ENCODE measurements around the gene SDK2.
"Not testable (repeated sequence)": the region's sequence is repeated elsewhere in the genome, so short reads cannot be mapped to it uniquely, and the experiment has no call there.

SDK2 gene

DNA sequence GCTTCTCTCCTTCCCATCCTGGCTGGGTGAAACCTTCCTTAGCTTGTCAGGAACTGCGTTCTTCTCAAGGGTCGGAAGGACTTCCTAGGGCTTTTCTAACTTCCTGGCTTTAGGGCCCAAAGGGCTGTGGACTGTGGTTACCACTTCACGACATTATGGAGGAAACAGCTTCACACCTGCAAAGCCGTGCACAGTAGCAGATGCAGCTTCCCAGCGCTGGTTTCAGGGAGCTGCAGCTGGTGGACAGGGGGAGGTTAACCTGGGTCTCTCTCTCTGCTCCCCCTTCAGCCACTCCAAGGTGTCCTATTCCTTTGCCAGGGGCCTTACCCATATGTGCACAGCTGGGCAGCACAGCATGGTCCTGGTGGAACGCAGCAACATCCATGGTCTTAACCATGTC is 176.6 kb downstream of the SDK2 start:
- Mint-ChIP-seq H3K27me3 (no peaks in the 10 kb centered on the region), H3K36me3 (ENCODE audit: low read depth) (no peaks in the 10 kb centered on the region), H3K9me3 (peaks cover 3% of the 10 kb centered on the region), H3K4me1 (ENCODE audit: low read depth) (no peaks in the 10 kb centered on the region), H3K27ac (no peak overlapping the region), H3K4me3 (no peak overlapping the region)
- intact Hi-C loops (cut with micrococcal nuclease), result no loop called here

DNA sequence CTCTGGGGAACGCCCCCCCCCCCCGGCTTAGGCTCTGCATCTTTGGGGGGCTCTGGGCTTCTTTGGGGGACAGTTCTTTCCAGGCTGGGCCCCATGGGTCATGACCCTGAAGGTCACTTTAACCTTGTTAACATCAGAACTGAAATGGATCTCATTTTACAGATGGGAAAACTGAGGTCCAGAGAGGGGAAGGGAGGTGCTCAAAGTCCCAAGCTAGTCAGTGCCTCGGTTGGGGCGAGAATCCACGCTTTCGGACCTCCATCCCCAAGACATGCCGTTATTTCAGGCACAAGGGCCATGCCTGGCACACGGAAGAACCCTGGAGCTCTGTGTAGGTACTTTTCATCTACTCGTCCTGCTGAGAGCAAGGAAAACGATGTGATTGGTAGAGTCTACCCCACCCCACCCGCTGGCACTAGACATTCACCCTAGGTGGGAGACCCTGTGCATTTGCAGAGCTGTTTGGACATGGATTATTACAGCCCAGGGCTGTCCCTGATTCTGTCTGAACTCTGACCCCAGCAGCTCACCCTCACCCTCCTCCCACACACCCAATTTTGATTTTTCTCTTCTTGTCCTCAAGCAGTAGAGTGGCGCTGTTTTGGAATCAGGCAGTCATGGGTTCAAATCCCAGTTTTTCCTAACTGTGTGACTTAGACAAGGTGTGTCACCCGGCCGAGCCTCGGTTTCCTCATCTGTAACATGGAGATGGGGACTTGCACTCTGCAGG is 177.4 kb downstream of the SDK2 start:
- no peaks in the 10 kb centered on the region for H3K4me1 Mint-ChIP-seq (ENCODE audit: low read depth)
- no peak overlapping the region for H3K27ac Mint-ChIP-seq
- H3K4me3 Mint-ChIP-seq, result no peak overlapping the region
- intact Hi-C loops (cut with micrococcal nuclease), result no loop called here
- no peaks in the 10 kb centered on the region for H3K9me3 Mint-ChIP-seq
- H3K36me3 Mint-ChIP-seq (ENCODE audit: low read depth), result no peaks in the 10 kb centered on the region
- H3K27me3 Mint-ChIP-seq, result no peaks in the 10 kb centered on the region

DNA sequence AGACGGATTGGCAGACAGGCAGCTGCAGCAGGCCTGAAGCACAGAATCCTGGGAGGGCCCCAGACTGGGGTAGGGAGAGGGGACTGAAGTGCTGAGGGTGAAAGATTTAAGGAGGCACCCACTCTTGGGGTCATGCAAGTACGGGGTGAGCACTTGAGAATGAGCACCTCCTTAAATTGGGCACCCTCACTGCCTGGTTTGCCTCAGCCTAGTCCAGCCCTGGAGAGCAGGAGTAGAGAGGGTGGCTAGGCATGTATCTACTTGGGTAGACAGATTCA is 178.4 kb downstream of the SDK2 start:
- no peaks in the 10 kb centered on the region for H3K36me3 Mint-ChIP-seq (ENCODE audit: low read depth)
- H3K4me3 Mint-ChIP-seq, result no peak overlapping the region
- H3K27ac Mint-ChIP-seq, result no peak overlapping the region
- no peaks in the 10 kb centered on the region for H3K9me3 Mint-ChIP-seq
- H3K4me1 Mint-ChIP-seq (ENCODE audit: low read depth), result no peaks in the 10 kb centered on the region
- intact Hi-C loops (cut with micrococcal nuclease), result no loop called here
- H3K27me3 Mint-ChIP-seq, result no peaks in the 10 kb centered on the region

DNA sequence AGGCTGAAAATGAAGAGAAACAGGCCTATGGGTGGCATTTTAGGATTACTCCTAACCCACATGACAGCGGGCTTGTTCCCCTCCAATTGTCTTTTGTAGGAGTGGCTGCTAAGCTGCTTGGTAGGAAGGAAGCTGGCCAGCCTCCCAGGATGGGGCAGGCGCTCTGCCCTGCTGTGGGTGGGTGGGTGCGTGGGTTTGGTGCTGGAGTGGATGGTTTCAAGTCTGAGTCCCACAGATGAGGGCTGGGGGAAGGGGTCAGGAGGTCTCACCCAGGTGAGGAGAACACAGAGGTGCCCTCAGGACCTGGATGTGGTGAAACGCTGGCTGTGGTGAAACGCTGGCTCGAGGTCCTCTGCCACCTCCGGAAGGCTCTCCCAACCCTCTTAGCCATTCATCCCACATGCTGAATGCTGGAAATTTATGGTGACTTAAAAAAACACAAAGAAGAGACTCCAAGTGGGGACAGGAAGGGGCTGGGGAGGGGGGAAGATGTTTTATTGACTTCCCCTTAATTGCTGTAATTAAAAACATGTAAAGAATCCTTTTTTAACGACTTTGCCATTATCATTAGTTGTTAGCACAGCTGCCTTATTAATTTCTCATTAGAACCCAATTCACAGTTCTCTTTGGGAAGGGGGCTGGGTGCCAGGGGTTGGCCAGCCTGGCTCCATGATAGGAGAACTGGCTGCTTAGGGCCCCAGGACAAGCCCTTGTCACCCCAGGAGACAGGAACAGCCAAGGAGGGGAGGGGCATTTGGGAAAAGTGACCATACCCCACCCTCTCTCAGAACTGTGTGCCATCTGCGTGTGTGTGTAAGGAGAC is 178.9 kb downstream of the SDK2 start:
- intact Hi-C loops (cut with micrococcal nuclease), result no loop called here
- no peak overlapping the region for H3K4me3 Mint-ChIP-seq
- no peaks in the 10 kb centered on the region for H3K36me3 Mint-ChIP-seq (ENCODE audit: low read depth)

DNA sequence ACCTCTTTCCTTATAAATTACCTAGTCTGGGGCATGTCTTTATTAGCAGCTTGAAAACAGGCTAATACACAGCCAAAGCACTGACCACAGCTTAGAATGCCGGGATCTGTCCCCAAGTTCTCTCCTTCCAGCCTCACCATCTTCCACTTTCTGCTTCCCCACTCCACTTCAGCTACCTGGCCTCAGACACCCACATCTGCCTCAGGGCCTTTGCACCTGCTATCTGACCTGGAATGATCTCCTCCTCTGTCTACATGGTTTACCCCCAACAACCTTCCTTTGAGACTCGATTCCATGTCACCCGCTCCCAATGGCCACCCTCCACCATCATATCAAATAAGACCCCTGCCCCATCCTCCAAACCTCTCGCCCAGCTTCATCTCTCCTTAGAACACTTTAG is 179.8 kb downstream of the SDK2 start:
- Mint-ChIP-seq H3K4me3 (no peak overlapping the region), H3K27me3 (no peaks in the 10 kb centered on the region), H3K27ac (no peak overlapping the region), H3K9me3 (peaks cover 6% of the 10 kb centered on the region), H3K36me3 (ENCODE audit: low read depth) (no peaks in the 10 kb centered on the region), H3K4me1 (ENCODE audit: low read depth) (no peaks in the 10 kb centered on the region)
- intact Hi-C loops (cut with micrococcal nuclease), result no loop called here

More for the DNA sequence above, 178.9 kb downstream of the SDK2 start:
- Mint-ChIP-seq H3K4me1 (ENCODE audit: low read depth) (no peaks in the 10 kb centered on the region), H3K9me3 (no peaks in the 10 kb centered on the region), H3K27ac (no peak overlapping the region), H3K27me3 (no peaks in the 10 kb centered on the region)

DNA sequence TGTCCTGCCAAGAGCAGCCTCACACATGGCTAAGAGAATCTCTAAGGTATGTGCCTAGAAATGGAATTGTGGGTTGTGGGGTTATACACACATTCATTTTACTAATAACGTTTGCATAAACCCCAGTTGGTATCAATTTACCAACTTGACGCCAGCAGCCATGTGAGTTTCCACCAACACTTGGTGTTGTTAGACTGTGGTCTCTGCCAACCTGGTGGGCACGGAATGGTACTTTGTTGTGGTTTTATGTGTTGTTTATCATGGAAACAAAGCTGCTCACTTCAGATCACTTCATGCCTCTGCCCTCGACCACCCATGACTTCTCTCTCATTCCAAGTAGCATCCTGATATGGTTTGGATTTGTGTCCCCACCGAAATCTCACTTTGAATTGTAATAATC is 180.4 kb downstream of the SDK2 start:
- Mint-ChIP-seq H3K9me3 (peaks cover 6% of the 10 kb centered on the region), H3K4me1 (ENCODE audit: low read depth) (no peaks in the 10 kb centered on the region), H3K36me3 (ENCODE audit: low read depth) (no peaks in the 10 kb centered on the region), H3K4me3 (no peak overlapping the region), H3K27me3 (no peaks in the 10 kb centered on the region), H3K27ac (no peak overlapping the region)
- intact Hi-C loops (cut with micrococcal nuclease), result no loop called here

DNA sequence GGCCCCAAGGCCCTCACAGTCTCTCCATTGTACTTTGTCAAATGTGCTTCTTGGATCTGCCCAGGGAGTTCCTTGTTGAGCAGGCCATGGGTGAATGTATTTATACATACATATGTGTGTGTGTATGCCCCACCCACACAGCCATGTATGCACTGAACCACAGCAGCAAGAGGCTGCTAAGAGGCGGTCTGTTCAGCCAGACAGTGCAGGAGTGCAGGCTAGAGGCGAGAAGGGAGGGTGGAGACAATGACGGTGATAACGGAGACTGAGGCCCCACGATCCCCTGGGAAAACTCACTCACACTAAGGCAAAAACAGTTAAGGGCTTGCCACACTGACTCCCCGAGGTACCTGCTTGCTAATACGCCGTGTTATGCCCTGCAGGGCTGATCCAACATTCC is 181.4 kb downstream of the SDK2 start:
- Mint-ChIP-seq H3K27me3 (no peaks in the 10 kb centered on the region), H3K36me3 (ENCODE audit: low read depth) (no peaks in the 10 kb centered on the region), H3K4me3 (no peak overlapping the region), H3K27ac (no peak overlapping the region), H3K9me3 (peaks cover 6% of the 10 kb centered on the region), H3K4me1 (ENCODE audit: low read depth) (no peaks in the 10 kb centered on the region)
- intact Hi-C loops (cut with micrococcal nuclease), result no loop called here

DNA sequence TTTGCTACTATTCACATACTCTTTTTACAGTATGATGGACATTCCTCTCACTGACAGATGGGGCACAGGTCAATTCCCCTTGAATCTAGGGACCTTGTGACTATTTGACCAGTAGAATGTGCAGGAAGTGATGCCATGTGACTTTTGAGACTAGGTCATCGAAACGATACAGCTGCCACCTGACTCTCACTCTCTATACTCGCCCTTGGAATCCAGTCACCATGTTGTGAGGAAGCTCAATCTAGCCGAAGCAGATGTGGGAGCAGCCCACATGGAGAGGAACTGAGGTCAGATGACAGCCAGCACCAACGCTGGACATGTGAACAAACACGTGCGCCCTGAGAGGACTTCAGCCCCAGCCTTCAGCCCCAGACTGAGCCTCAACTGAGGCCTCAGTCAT is 184.3 kb downstream of the SDK2 start:
- Mint-ChIP-seq H3K9me3 (peaks cover 6% of the 10 kb centered on the region), H3K27me3 (no peaks in the 10 kb centered on the region), H3K4me1 (ENCODE audit: low read depth) (no peaks in the 10 kb centered on the region), H3K4me3 (no peak overlapping the region), H3K36me3 (ENCODE audit: low read depth) (no peaks in the 10 kb centered on the region), H3K27ac (no peak overlapping the region)
- intact Hi-C loops (cut with micrococcal nuclease), result no loop called here

DNA sequence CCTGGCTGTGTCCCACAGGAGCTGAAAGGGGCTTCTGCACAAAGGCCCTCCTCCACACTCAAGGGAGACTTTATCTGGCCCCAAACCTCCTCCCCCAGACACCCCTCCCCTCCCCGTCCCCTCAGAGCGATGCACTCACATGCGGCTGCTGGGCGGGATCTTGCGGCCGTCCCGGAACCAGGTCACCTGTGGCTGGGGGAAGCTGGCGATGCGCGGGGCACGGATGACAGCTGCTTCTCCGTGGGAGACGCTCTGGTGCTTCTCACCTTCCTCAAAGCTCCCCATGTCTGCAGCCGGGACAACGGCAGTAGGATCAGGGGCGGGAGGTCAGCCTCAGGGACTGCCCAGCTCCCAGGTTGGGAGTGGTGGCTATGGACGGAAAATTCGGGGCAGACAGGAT is 188.5 kb downstream of the SDK2 start:
- Mint-ChIP-seq H3K27ac (no peak overlapping the region), H3K4me1 (ENCODE audit: low read depth) (no peaks in the 10 kb centered on the region), H3K9me3 (peaks cover 6% of the 10 kb centered on the region), H3K36me3 (ENCODE audit: low read depth) (no peaks in the 10 kb centered on the region), H3K27me3 (no peaks in the 10 kb centered on the region), H3K4me3 (no peak overlapping the region)
- intact Hi-C loops (cut with micrococcal nuclease), result no loop called here

DNA sequence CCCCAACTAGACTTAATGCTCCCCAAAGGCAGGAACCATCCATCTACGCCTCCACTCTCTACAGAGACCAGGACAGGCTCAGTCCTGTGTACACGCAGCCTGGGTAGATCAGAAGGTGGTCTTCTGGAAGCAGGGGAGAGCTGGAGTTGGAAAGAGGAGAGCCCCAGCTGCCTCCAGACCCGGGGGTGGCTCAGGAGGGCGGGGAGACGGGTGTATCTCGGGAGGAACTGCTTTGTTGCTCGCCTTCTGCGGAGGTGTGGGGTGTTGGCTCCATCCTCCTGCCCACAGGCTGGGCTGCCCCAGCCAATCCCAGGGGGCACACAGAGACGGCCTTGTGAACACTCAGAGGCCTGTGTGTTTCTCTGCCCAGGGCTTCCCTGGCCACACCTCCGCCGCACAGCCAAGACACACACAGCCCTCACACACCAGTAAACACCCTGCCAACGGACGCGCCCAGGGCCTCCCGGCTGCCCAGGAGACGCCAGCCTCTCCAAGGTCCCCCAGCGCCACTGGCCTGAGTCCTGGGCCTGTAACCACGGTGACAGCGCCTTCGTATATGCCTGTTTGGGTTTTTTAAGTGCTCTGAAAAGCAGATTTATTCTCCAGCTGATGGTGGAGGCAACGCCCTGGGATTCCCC is 189.1 kb downstream of the SDK2 start:
- no peak overlapping the region for H3K27ac Mint-ChIP-seq
- intact Hi-C loops (cut with micrococcal nuclease), result no loop called here
- no peaks in the 10 kb centered on the region for H3K4me1 Mint-ChIP-seq (ENCODE audit: low read depth)
- peaks cover 5% of the 10 kb centered on the region for H3K9me3 Mint-ChIP-seq
- no peaks in the 10 kb centered on the region for H3K27me3 Mint-ChIP-seq
- H3K4me3 Mint-ChIP-seq, result no peak overlapping the region
- no peaks in the 10 kb centered on the region for H3K36me3 Mint-ChIP-seq (ENCODE audit: low read depth)

DNA sequence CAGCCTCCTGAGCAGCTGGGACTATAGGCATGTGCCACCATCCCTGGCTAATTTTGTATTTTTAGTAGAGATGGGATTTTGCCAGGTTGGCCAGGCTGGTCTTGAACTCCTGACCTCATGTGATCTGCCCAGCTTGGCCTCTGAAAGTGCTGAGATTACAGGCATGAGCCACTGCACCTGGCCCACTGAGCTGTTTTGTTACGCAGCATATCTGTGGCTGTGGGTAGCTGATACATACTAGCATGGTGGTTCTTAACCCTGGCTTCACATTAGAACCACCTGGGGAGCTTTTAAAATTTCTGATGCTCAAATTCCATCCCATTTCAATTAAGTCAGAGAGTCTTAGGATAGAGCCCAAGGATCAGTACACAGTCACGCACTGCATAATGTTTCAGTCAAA is 190.8 kb downstream of the SDK2 start:
- H3K4me3 Mint-ChIP-seq; intact Hi-C loops (cut with micrococcal nuclease); H3K36me3 Mint-ChIP-seq (ENCODE audit: low read depth); H3K27ac Mint-ChIP-seq; H3K27me3 Mint-ChIP-seq; H3K4me1 Mint-ChIP-seq (ENCODE audit: low read depth); H3K9me3 Mint-ChIP-seq: not testable (repeated sequence)

DNA sequence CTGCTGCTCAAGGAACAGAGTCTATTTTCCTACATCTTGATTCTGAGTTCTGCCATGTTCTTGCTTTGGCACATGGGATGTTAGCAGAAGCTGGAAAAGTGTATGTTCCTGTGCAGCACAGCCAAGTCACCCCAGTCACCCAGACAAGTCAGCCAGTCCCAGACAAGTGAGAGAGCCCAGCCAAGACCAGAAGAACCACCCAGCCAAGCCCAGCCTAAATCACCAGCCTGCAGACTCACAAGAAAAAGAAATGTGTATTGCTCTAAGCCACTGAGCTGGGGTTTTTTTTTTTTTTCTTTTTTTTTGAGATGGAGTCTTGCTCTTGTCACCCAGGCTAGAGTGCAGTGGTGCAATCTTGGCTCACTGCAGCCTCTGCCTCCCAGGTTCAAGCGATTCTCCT is 191.2 kb downstream of the SDK2 start:
- no peak overlapping the region for H3K27ac Mint-ChIP-seq
- H3K4me3 Mint-ChIP-seq, result no peak overlapping the region
- no peaks in the 10 kb centered on the region for H3K9me3 Mint-ChIP-seq
- no peaks in the 10 kb centered on the region for H3K36me3 Mint-ChIP-seq (ENCODE audit: low read depth)
- no peaks in the 10 kb centered on the region for H3K27me3 Mint-ChIP-seq
- H3K4me1 Mint-ChIP-seq (ENCODE audit: low read depth), result no peaks in the 10 kb centered on the region
- intact Hi-C loops (cut with micrococcal nuclease), result no loop called here

DNA sequence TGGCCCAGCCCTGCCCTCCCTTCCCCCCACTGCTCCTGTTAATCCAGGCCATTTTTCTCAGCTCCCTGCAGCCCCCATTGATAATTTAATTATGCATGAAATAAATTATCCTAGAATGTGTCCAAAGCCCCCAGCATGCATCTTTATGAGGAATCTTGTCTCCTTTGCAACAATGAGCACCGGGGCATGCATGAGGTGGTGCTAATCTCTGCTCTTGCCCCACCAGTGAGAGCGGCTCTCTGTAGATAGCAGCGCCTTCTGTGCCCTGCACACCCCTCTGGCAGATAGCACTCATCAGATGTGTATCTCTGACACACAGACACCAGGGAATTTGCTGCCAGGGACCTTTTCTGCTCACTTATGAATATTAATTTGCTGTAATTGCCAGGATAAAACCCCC is 192.2 kb downstream of the SDK2 start:
- Mint-ChIP-seq H3K4me3 (no peak overlapping the region), H3K27me3 (no peaks in the 10 kb centered on the region), H3K9me3 (no peaks in the 10 kb centered on the region), H3K36me3 (ENCODE audit: low read depth) (no peaks in the 10 kb centered on the region), H3K4me1 (ENCODE audit: low read depth) (no peaks in the 10 kb centered on the region), H3K27ac (no peak overlapping the region)
- intact Hi-C loops (cut with micrococcal nuclease), result no loop called here

DNA sequence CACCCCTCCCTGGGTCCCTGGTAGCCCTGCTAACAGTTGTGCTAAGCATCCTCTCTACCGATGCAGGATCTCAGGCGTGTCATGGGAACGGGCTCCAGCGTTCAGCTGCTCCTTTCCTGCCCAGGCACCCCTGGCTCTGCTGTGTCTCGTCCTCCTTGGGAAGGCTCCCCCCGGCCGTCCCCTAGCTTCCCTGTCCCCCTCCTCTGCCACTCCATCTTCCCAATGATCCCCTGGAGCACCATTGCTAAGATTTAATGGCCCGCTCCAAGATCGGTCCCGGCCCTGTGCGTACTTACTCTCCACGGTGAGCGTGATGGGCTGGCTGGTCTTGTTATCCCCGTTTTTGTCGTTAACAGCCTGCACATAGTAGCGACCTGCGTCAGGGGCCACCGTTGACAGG is 196.9 kb downstream of the SDK2 start:
- Mint-ChIP-seq H3K4me3 (no peak overlapping the region), H3K27me3 (no peaks in the 10 kb centered on the region), H3K4me1 (ENCODE audit: low read depth) (no peaks in the 10 kb centered on the region), H3K36me3 (ENCODE audit: low read depth) (no peaks in the 10 kb centered on the region), H3K9me3 (no peaks in the 10 kb centered on the region), H3K27ac (no peak overlapping the region)
- intact Hi-C loops (cut with micrococcal nuclease), result no loop called here

Measured in dendritic cell treated with granulocyte-macrophage colony-stimulating factor and Interleukin-4, amounts not matched to agents 40 ng/mL and 50 ng/mL, for 4 days (primary cell).